GM18858 (cell line): Measurements from ENCODE around the gene SMTNL1.

Experiments used
- ATAC-seq: cut with Tn5 transposase; IDR thresholded peaks from one replicate; pipeline ENCODE4 v1.9.1; 2021; ENCODE audit not compliant: unreplicated experiment

Gene SMTNL1, protein sequence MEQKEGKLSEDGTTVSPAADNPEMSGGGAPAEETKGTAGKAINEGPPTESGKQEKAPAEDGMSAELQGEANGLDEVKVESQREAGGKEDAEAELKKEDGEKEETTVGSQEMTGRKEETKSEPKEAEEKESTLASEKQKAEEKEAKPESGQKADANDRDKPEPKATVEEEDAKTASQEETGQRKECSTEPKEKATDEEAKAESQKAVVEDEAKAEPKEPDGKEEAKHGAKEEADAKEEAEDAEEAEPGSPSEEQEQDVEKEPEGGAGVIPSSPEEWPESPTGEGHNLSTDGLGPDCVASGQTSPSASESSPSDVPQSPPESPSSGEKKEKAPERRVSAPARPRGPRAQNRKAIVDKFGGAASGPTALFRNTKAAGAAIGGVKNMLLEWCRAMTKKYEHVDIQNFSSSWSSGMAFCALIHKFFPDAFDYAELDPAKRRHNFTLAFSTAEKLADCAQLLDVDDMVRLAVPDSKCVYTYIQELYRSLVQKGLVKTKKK

GRCh38 chr11:57536947-57537619, at the start of gene SMTNL1:
TSS of gene SMTNL1 (plus strand) at chr11:57537595. CDS start at chr11:57542643, 5,048 bp downstream.
- ATAC-seq = no peak

DNA sequence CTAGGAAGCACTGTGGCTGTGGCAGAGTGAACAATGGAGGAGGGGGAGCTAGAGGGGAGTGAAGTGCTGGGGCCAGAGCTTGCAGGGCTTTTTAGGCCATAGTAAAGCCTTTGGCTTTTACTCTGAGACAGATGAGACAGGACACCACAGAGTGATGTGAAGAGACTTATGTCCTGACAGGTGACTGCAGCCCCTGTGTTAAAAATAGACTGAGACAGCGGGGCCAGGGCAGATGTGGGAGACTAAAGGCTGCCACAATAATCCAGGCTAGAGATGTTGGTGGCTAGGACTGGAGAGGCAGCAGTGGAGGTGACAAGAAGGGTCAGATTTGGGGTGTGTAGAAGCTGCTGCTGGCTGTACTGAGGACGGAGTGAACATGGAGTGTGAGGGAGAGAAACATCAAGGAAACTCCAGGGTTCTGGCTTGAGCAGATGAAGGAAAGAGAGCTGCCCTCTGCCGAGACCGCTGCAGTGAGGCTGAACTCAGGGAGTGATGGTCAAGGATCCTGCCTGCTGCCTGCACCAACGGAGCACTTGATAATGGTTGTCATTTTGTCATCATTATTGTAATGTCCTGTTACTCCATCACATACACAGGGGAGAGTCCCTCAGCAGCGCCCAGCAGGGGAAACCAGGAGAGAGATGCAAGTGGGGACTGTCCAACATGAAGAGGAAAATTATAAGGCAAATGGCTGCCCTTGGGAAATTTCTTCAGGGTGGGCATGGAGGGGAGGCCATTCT, 49.3 kb upstream of the SMTNL1 start:
- no peak for ATAC-seq

- ATAC-seq = no peak
Observed at GRCh38 chr11:57490456-57491248, 46.7 kb upstream of the SMTNL1 start.

GRCh38 chr11:57491371-57492061, 45.9 kb upstream of the SMTNL1 start:
- ATAC-seq = no peak

- peak; percentile 63 for ATAC-seq
Observed at GRCh38 chr11:57493507-57494503, 43.6 kb upstream of the SMTNL1 start.

DNA sequence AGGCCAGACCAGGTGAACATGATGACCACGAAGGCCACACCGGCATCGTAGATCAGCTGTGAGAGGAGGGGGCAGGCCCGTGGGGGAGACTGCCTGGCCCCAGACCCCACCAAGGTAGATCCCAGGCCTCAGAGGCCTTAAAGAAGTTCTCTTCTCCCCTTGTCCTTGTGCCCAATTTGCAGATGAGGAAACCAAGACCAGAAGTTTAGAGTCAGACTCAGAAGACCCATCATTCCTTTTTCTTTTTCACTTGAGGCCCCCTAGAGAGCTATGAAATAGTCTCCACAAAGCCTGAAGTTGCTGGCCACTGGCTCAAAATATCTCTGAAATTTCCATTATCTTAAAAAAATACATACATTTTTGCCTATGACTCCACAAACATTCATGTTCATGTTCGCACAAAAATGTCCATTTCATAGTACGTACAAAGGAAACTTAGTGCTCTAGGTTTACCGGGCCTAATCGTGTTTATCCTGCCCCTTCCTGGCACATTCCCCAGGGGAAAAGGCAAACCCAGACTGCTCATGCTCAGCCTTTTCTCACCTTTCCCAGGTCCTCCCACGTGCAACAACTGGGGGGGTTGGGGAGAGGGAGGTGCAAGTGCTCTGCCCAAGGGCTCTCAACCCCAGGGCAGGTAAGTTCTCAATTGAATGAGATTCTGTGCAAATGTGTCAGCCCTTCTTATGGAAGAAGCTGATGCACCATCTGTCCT, 41.1 kb upstream of the SMTNL1 start:
- no peak for ATAC-seq

GRCh38 chr11:57497303-57498247, 39.8 kb upstream of the SMTNL1 start:
- ATAC-seq = no peak

GRCh38 chr11:57498540-57498939, 38.9 kb upstream of the SMTNL1 start:
- no peak for ATAC-seq

DNA sequence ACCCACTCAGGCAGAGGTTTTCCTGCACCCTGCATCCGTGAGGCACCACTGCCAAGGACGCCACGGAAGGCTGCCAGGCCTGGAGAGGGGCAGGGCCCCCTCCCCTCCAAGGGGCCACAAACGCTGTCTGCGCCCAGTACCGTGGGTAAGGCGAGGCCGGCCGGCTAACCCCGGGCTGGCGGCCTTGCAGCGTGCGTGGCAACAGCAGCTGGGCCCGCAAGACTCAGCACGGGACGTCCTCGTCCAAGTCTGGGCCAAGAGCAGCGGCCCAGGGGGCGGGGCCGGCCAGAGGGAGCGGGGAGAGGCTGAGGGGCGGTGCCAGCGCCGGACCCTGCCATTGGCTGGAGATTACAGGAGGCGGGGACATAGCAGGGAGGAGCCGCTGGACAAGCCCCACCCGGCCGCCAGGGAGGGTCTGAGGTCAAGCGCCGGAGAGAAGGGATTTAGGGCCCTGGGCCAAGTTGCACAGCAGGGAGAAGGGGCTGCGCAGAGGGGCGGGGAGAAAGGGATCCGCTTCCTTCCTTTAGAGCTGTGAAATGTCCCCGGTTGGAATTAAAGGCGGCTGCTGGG, 37.9 kb upstream of the SMTNL1 start:
- ATAC-seq = peak; percentile 91

DNA sequence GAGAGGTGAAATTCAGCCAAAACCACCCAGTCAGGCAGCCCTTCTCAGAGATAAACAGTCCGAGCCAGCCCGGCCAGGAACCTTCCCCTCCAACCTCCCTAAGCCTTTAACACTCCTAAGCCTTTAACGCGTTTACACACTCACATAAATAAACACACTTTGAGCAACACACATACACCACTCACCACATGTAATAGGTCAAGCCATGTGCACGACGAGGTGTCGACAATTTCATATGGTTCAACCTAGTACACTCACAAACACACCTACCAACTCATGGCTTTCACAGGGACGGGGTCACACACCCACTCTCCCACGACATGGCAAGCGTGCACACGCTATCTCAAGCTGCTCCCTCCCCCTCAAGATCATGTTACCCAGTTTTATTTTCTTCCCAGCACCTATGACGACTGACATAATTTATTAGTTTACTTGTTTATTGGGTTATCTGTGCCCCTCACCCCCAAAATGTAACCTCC, 37.4 kb upstream of the SMTNL1 start:
- ATAC-seq = no peak

- no peak for ATAC-seq
Observed at GRCh38 chr11:57500515-57500914, 36.9 kb upstream of the SMTNL1 start.

DNA sequence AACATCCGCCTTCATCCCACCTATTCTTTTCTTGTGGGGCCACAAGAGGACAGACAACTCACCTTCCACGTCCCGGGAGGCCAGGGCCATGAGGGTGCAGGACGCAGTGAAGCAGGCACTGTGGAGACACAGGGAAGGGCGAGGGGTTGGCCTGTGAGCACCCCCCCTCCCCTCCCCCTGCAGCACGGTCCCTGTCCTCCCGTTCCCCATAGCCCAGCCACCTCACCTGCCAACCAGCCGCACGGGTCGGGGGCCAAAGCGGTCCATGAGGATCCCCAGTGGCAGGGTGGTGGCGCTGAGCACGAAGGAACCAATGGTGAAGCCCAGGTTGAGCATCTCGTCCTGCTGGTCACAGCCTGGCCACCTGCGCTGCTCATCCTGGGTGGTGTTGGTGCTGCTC, 36.5 kb upstream of the SMTNL1 start:
- ATAC-seq = no peak

GRCh38 chr11:57501953-57502352, 35.4 kb upstream of the SMTNL1 start:
- ATAC-seq = no peak

DNA sequence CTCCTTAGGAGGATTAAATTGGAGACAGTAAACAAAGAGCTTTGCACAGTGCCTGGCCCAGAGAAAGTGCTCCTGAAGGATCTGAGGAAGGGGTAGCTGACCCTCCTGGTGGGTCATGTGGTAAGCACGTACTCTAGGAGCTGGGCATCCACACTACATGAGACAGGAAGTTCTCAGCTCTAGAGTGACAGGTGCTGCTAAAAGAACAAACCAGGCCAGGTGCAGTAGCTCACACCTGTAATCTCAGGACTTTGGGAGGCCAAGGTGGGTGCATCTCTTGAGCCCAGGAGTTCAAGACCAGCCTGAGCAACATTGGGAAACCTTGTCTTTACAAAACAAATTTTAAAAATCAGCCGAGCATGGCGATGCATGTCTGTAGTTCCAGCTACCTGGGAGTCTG, 35.0 kb upstream of the SMTNL1 start:
- ATAC-seq = no peak

DNA sequence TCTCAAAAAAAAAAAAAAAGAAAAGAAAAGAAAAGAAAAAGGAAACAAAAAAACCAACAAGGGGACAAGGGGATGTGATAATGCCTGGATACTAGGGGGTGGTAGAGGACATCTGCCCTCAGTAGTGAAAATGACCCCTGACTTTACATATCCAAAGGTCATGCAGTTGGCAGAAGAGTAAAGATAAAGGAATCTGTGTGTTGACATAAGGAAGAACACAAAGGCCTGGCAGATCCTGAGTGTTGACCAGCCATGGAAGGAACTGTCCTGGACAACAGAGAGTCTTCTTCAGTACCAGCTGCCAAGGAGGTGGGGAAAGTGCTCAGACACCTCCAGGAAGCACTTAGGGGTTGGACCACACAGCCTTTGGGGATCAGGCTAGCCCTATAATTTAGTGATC, 34.5 kb upstream of the SMTNL1 start:
- ATAC-seq = no peak

DNA sequence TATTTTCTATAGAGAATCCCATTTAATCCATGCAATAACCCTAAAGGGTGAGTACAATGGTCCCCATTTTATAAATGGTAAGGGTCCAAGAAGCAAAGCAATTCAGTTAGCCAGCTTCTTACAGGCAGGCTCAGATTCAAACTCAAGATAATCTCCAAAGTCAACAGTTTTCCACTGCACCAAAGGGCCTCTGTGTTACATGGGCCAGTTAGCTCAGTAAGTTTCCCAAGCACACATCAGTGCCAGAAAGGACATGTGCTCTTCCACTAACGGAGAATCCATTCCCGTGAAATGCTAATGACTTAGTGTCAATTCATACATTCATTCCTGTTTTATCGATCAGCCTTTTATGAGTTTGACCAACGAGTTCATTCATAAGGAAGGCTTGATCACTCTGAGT, 32.9 kb upstream of the SMTNL1 start:
- ATAC-seq = no peak

- ATAC-seq = no peak
Observed at GRCh38 chr11:57506522-57506921, 30.9 kb upstream of the SMTNL1 start.
